Muscle layer of duodenum (tissue), 2 donors: Measurements from ENCODE around the gene ARMC9.

ENCODE experiments used
- H3K27ac ChIP-seq: one replicate; pipeline ENCODE4 v1.7.0; 2013; ENCODE audit warnings: mild to moderate bottlenecking, low read length
- H3K27me3 ChIP-seq: one replicate; pipeline ENCODE4 v1.7.0; 2013; ENCODE audit warnings: low read depth, mild to moderate bottlenecking, control low read depth, low read length
- H3K36me3 ChIP-seq, 2 donors: one replicate each; pipeline ENCODE4 v1.7.0; 2013; ENCODE audit warnings: low read length in 2 of 2, control low read depth in 1 of 2, mild to moderate bottlenecking in 1 of 2; ENCODE audit not compliant: insufficient read depth in 2 of 2, control insufficient read depth in 1 of 2
- H3K4me1 ChIP-seq, 2 donors: one replicate each; pipeline ENCODE4 v1.7.0; 2013; ENCODE audit warnings: low read length in 2 of 2, mild to moderate bottlenecking in 2 of 2, control low read depth in 1 of 2, moderate library complexity in 1 of 2; ENCODE audit not compliant: insufficient read depth in 2 of 2, control insufficient read depth in 1 of 2
- H3K4me3 ChIP-seq, 2 donors: one replicate each; pipeline ENCODE4 v1.7.0; 2013; ENCODE audit warnings: low read length in 2 of 2, low read depth in 1 of 2, mild to moderate bottlenecking in 1 of 2
- H3K9me3 ChIP-seq, 2 donors: one replicate each; pipeline ENCODE4 v1.7.0; 2013; ENCODE audit warnings: low read length in 2 of 2, control low read depth in 1 of 2, mild to moderate bottlenecking in 1 of 2; ENCODE audit not compliant: control insufficient read depth in 1 of 2
- donor health status: healthy.

The ARMC9 gene

GRCh38 chr2:231334981-231335380 lies 136.6 kb downstream of the ARMC9 start:
- Histone ChIP-seq H3K27ac (no peak overlapping the region), H3K4me1 (no peaks in the 10 kb centered on the region), H3K4me3 (no peak overlapping the region), H3K27me3 (no peaks in the 10 kb centered on the region), H3K9me3 (no peaks in the 10 kb centered on the region), H3K36me3 (peaks cover 12 to 56% of the 10 kb centered on the region in 2 donors)

- no peaks in the 10 kb centered on the region for H3K4me1 ChIP-seq
- H3K27me3 ChIP-seq = no peaks in the 10 kb centered on the region
- H3K27ac ChIP-seq = no peak overlapping the region
- peaks cover 12 to 54% of the 10 kb centered on the region in 2 donors for H3K36me3 ChIP-seq
- no peak overlapping the region for H3K4me3 ChIP-seq
- no peaks in the 10 kb centered on the region for H3K9me3 ChIP-seq
These were observed 137.2 kb downstream of the ARMC9 start for GRCh38 chr2:231335591-231335990.

- no peak overlapping the region for H3K4me3 ChIP-seq
- H3K27ac ChIP-seq = no peak overlapping the region
- no peaks in the 10 kb centered on the region for H3K27me3 ChIP-seq
- H3K36me3 ChIP-seq = peaks cover 12 to 52% of the 10 kb centered on the region in 2 donors
- H3K9me3 ChIP-seq = no peaks in the 10 kb centered on the region
- H3K4me1 ChIP-seq = no peaks in the 10 kb centered on the region
These were observed 137.8 kb downstream of the ARMC9 start for GRCh38 chr2:231336236-231336635.

- H3K27me3 ChIP-seq = no peaks in the 10 kb centered on the region
- H3K4me1 ChIP-seq = no peaks in the 10 kb centered on the region
- H3K27ac ChIP-seq = no peak overlapping the region
- H3K36me3 ChIP-seq = peaks cover 12 to 49% of the 10 kb centered on the region in 2 donors
- no peaks in the 10 kb centered on the region for H3K9me3 ChIP-seq
- H3K4me3 ChIP-seq = no peak overlapping the region
These were observed 138.3 kb downstream of the ARMC9 start for GRCh38 chr2:231336700-231337099.

- no peak overlapping the region for H3K4me3 ChIP-seq
- H3K36me3 ChIP-seq = peaks cover 11 to 43% of the 10 kb centered on the region in 2 donors
These were observed 139.7 kb downstream of the ARMC9 start for GRCh38 chr2:231337807-231338759.

GRCh38 chr2:231339316-231339715 lies 140.9 kb downstream of the ARMC9 start:
- Histone ChIP-seq H3K27me3 (no peaks in the 10 kb centered on the region), H3K4me3 (no peak overlapping the region), H3K27ac (no peak overlapping the region), H3K36me3 (peaks cover 0 to 30% of the 10 kb centered on the region in 2 donors), H3K4me1 (no peaks in the 10 kb centered on the region), H3K9me3 (no peaks in the 10 kb centered on the region)

More at GRCh38 chr2:231337807-231338759, 139.7 kb downstream of the ARMC9 start:
- Histone ChIP-seq H3K27me3 (no peaks in the 10 kb centered on the region), H3K9me3 (no peaks in the 10 kb centered on the region), H3K4me1 (no peaks in the 10 kb centered on the region), H3K27ac (no peak overlapping the region)

- H3K4me1 ChIP-seq = no peaks in the 10 kb centered on the region
- no peak overlapping the region for H3K27ac ChIP-seq
- H3K9me3 ChIP-seq = no peaks in the 10 kb centered on the region
- no peaks in the 10 kb centered on the region for H3K27me3 ChIP-seq
- peaks cover 0 to 17% of the 10 kb centered on the region in 2 donors for H3K36me3 ChIP-seq
- H3K4me3 ChIP-seq = no peak overlapping the region
These were observed 142.7 kb downstream of the ARMC9 start for GRCh38 chr2:231341100-231341499.

GRCh38 chr2:231342061-231342711 lies 143.8 kb downstream of the ARMC9 start:
- H3K9me3 ChIP-seq = no peaks in the 10 kb centered on the region
- H3K27ac ChIP-seq = no peak overlapping the region
- no peak overlapping the region for H3K4me3 ChIP-seq
- no peaks in the 10 kb centered on the region for H3K4me1 ChIP-seq
- no peaks in the 10 kb centered on the region for H3K27me3 ChIP-seq
- peaks cover 0 to 19% of the 10 kb centered on the region in 2 donors for H3K36me3 ChIP-seq

- H3K27ac ChIP-seq = no peak overlapping the region
- peaks cover 0 to 19% of the 10 kb centered on the region in 2 donors for H3K36me3 ChIP-seq
- no peak overlapping the region for H3K4me3 ChIP-seq
- no peaks in the 10 kb centered on the region for H3K9me3 ChIP-seq
- no peaks in the 10 kb centered on the region for H3K4me1 ChIP-seq
- no peaks in the 10 kb centered on the region for H3K27me3 ChIP-seq
These were observed 144.7 kb downstream of the ARMC9 start for GRCh38 chr2:231343006-231343710.

GRCh38 chr2:231343988-231344387 lies 145.6 kb downstream of the ARMC9 start:
- Histone ChIP-seq H3K4me3 (no peak overlapping the region), H3K27ac (no peak overlapping the region), H3K9me3 (no peaks in the 10 kb centered on the region), H3K4me1 (no peaks in the 10 kb centered on the region), H3K27me3 (no peaks in the 10 kb centered on the region), H3K36me3 (peaks cover 0 to 19% of the 10 kb centered on the region in 2 donors)

- no peaks in the 10 kb centered on the region for H3K9me3 ChIP-seq
- H3K36me3 ChIP-seq = peaks cover 0 to 14% of the 10 kb centered on the region in 2 donors
- no peaks in the 10 kb centered on the region for H3K4me1 ChIP-seq
- H3K27ac ChIP-seq = no peak overlapping the region
- no peaks in the 10 kb centered on the region for H3K27me3 ChIP-seq
- no peak overlapping the region for H3K4me3 ChIP-seq
These were observed 146.4 kb downstream of the ARMC9 start for GRCh38 chr2:231344851-231345250.
